ENCODE measurements around the gene TENM4.

TENM4 gene

DNA sequence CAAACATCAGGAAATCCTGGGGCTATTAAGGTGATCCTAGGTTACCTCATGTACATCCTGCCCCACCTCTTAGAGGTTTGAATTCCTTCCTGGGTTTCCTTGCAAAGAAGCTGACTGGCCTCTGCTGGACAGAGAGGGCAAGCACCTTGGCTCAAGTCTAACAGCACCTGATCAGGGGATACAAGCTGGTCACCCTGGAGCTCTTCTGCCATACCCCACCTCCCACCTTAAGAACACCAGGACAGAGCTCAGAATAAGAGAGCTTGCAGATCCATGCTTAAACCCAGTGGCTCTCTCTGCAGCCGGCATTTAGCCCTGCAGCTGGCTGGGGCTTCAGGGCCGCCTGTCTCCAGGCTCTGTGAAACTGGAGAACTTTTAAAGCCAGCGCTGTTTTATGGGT, 479.6 kb downstream of the TENM4 start:
- DNase-seq = peak in 1 of 14 donors; percentile 5

DNA sequence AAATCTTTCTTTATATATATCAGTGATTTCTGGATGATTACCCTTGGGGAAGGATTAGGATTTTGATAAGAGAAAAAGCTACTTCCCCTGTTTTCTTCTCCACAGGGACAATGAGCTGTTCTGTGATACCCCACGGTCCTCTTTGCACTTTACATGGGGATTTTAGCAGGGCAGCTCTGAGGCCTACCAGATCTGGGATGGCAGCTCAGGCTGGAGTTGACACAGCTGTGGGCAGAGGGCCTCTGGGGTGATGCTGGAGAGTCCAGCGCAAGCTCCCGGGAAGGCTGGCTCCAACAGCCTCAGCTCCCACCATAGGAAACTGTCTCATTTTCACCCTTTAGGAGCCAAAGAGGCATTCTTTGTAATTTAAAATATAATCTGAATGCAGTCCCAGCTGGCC, 482.4 kb downstream of the TENM4 start:
- no peak for DNase-seq

DNA sequence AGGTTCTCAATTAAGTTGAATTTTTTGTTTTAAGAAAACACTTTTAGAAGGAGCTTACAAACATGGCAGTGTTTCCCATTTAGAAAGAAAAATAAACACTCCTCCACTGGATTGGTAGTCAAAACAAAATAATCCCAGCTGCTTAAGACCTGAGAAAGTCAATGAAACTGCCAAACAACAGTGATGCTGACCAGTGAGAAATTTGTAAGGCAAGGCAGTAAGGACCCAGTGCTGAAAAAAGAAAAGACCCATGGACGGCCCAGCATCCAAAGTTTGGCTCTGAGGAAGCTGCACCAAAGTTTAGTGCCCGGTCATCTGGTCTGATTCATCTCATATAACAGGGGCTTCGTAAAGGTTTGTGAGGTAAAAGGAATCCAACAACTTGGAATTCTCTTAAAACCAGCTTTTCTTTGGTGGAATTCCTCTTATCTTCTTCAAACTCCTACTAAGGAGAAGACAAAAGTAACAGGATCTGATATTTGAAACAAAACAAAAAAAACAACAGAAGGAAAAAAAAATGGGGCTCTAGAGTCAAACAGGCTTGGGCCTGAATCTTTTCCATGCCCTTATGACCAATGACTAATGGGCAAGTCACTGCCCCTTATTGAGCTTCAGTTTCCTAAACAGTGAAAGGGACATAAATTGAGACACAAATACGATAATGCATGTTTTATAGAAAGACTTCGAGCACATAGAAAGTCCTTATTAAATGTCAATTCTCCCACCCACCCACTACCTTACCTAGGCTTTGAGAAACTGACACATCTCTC, 483.2 kb downstream of the TENM4 start:
- DNase-seq = no peak

DNA sequence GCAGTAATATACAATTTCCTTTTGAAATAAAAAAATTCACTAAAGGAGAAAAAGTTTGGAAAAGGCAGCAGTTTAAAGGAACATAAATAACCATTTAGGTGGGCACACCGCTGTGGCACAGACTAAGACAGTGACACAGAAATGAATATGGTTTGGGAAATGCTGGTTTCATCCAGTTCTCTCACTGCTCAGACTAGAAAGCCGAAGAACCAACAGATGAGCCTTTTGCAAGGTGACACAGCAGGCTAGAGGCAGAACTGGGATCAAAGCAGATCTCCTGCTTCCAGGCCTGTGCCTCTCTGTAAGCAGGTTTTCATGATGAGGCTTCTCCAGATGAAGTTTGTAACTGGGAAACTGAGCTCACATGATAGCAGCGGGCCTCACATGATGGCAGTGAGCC, 486.1 kb downstream of the TENM4 start:
- no peak for DNase-seq

DNA sequence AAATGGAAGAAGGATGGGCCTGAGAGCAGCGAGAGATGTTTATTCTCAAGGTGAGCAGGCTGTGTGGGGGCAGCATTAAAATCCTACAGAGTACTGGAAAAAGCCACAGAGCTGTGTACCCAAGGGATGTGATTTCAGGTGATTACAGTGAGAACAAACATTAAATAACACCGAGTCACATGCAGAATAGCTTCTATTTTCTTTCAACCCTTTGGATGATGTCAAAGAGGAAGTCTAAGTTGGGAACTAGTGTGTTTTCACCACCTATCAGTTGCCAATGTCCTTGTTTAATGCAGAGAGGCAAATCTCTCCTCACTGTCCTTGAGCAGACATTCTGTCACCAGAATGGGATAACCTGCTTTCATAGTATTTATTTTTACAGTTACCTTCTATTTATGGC, 486.6 kb downstream of the TENM4 start:
- no peak for DNase-seq

DNA sequence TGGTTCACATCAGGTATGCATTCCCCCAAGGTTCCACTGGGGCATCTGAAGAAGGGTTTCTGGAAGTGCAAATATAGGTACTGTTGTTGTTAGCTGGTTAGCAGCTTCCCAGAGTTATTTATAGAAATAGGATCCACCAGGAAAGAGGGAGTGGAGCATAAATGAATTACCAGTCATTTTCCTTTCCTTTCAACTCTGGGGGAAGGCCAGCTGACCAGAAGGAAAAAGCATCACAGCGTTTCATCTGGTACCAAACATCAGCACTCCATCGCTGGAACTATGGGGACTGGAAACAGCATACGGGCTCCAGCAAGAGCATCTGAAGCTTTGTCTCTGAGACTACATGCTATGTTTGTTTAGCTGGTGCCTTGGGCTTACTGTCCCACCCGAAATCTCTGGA, 487.9 kb downstream of the TENM4 start:
- DNase-seq = no peak

DNA sequence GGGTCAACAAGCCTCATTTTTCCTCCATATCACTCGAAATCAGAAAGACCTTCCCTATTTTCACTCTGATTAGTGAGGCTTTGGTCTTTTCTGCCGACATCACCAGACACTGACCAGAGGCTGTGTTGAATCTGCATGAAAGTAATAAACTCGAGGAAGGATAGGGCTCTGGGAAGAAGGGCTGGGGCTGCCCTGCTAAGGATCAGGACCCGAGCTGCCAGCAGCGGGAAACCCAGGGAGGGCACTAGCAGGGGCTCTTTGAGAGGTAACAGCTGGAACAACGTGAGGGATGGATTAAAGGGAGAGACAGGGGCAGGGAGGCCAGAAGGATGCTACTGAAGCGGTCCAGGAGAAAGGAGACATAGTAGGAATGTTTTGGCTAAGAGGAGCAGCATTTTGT, 488.7 kb downstream of the TENM4 start:
- no peak for DNase-seq

DNA sequence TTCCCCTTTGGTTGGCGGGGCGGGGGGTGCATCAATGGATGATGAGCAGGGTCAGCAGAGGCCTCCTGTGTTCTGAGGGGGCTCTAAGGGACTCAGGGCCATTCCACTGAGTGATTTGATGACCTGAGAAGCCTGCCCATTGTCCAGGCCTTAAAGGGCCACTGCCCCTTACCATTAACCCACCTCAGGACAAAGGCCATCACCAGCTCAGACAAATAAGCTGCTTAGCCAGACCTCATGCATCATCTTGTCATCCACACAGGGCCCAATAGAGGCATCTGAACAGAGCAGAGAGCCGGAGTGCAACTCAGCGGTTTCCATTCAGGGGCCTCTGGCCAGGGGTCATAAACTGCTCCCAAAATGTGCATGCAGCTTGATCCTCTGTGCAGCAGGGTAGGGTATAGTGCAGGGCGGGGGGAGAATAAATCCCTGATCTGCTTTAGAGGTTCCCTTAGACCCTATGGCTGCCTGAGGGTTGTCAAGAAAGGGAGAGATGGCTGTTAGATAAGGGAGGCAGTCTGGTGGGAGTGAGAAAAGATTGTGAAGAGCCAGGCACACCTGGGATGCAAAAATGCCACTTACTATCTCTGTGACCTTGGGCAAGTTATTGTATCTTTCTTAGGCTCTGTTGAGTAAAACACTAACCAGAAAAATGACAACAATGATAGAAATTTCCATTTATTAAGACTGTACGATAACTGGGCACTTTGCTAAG, 490.7 kb downstream of the TENM4 start:
- no peak for DNase-seq

DNA sequence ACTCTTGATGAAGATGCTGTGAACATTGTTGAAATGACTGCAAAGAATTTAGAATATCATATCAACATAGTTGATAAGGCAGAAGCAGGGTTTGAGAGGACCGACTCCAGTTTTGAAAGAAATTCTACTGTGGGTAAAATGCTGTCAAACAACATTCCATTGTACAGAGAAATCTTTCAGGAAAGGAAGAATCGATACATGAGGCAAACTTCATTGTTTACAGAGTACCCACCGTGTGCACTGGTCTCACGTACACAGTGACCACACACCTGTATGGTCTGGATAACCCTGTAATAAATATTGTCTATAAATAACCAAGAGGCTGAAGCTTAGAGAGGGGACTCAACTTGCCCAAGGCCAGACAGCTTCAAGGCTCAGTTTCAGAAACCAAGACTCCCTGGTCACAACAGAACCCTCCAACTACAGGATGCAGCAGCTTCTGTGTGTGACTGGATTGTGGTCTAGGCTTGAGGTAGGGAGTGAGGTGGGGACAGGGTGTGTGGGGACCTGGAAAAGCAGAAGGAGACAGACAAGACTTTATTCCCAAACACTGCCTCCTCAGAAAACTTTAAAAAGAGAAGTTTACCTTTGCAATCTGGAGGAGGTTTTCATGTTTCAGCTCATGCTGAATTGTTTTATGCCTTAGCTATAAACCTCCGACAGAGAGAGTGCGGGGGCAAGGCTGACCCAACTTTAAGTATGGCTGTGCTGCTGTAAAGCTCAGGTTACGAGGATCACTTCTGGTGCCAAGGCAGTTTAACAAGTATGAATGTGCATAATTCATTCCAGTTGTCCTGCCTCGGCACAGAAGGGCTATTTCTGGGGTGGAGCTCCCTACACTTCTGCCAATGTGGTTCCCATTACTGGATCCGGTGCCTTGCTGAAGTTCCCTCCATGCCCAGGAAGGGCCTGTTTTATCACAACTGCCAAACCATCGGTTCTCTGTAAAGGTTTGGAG, 493.6 kb downstream of the TENM4 start:
- DNase-seq = no peak

DNA sequence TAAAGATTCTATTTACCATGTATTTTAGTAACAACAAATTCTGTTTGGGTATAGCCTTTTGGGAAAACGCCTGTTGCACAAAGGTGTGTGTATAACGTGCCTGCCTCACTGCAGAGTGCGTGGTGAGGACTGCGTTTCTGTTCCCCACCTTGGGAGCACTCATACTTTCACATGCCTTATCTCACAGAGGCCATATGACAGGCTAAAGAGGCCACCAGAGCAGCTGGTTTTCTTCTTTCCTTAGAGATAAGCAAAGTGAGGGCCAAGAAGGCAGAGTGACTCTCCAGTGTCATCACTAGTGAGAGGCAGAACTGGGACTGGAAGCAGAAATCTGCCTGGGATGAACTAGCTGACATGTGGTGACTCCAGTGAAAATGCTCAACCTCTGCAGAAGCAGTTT, 497.0 kb downstream of the TENM4 start:
- no peak for DNase-seq

DNA sequence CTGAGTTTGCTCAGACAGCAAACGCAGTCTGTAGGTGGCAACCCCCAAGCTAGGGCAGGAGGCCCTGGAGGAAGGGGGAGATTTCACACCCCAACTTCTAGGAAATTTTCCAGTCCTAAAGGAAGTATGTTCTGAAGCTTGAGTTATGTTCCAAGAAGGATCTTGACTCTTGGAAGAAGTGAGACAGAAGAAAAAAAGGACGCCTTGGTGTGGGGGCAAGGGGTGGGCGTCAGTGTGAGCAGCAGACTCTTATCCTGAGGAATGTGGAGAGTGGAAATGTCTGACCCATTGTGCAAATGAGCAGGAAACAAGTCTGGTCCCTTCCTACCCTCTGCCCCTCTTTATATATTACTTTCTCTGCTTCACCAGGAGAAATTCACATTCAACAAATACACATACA, 497.7 kb downstream of the TENM4 start:
- DNase-seq = no peak

DNA sequence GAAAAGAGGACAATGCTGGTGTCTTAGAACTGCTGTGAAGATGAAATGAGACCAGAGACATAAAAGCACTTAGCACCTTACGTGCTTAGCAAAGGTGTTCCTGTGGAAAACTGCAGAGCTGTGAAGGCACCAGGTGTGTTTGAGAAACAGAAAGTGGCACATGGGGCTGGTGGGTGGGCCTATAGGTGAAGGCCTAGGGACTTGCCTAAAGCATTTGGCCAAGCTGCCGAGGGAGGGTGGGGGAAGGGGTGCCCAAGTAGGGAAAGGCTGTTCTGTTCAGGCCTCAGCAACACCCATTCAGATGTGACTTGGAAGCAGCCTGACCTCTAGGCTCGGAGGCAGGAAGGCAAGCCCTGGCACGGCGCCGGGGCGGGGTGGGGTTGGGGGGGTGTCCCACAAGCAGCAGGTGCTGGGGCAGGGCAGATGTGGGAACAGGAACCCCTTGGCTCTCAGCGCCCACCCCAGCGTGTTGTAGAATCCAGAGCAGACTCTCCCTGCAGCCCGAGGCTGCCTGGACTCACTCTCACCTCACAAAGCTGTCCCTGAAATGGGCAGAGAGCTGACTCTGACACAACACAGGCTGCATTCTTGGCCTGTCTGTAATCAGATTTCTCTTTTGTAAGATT, 499.5 kb downstream of the TENM4 start:
- DNase-seq = no peak

DNA sequence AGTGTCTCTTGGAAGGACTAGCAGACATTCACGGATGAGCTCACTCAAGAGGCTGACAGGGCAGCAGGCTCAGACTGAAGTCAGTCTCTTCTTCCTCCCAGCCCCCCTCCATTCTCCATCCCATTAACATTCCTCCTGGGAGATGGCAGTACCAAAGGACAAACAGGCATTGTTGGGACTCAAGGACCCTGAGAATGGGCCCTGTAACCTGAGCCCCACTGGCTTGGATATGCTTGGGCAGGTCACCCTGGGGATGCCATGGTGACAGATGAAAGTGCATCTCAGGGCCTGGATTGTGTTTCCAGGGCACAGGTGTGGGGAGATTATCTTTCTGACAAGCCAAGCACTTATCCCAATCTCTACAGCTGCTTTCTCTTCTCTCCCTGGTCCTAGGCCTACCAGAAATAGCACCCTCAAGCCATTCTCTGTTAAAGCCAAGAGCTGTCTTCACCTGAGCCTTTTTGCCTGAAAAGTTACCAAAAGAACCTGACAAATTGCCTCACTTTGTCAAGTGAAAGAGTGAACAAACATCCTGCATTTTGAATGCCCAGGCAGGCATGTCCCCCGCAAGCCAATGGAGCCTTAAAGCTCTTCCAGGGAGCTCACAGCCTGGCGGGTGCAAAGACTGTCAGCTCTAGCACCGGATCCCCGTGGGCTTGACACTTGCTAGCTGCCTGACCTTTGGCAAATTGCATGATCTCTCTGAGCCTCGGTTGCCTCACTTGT, 500.2 kb downstream of the TENM4 start:
- DNase-seq = no peak

DNA sequence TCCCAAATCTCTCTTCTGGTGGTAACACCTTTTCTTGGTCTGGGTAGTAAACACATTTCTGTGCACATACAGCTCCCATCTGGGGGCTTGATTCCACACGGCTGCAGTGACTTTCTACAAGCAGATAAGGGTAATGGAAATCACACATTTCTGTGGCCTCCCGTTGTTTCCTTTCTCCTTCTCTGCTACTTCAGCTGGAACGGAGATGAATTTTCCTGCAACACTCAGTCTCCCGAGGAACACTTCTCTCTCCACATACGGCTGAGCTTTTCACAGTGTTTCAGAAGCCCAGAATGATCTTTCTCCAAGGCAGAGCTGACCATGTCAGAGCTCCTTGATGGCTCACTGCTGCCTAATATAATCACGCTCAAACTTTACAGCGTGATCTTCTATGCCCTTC, 501.9 kb downstream of the TENM4 start:
- DNase-seq = no peak

DNA sequence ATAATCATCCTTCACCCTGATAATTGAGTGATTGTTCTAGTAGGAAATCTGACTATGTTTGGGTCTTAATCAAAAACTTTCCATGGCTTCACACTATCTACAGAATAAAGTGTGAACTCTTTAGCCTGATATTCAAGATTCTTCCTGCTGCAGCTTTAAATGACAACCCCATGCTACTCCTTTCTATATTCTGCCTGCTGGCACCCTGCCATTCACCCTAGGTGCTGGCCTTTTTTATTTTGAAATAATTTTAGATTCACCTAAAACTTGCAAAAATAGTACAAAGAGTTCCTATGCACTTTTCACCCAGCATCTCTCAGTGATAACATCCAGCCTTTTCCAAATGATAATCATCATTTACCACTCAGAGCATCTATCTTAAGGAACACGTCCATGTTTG, 502.8 kb downstream of the TENM4 start:
- no peak for DNase-seq

DNA sequence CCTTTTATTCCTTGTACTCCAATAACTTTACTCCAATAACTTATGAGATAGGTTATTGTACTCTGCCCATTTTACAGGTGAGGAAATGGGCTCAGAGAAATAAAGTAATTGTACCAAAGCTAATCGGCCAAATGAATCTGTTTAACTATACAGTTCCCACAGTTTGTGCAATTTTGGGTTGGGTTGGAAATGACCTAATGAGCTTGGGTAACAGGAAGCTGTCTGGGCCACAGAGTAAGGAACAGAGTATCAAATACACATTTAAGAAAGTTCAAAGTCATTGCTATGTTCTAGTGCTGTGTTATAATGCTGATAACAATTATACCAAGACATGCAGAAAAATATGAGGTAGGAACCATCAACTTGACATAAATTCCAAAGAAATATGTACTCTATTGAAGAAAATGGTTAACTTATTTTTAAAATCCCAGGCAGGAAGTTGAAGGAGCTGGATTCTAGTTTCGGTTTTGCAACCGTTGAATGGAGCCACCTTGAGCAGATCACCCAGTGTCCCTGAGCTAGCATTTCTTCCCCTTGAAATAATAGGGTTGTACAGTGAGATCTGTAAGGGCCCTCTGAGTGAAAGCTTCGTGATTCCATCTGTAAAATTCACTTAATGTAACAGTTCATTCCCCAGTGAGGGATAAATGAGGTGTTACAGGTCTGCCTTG, 505.3 kb downstream of the TENM4 start:
- DNase-seq = no peak

DNA sequence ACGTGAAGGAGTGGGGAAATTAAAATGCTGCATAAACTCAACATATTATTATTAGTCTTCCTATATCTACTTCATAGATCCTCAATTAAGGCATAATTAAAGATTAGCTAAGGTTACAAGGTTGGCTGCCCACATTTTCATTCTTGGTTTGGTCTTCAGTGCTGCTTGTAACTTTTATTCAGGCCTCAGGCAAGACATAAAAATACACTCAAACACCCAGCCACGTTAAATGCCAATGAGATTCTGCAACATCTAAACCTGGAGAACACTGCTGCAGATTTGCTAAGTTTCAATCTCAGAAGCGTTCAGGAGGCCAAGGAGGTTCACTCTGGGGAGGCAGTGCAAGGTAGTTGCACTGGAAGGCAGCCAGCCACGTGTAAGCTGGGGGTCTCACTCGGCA, 507.5 kb downstream of the TENM4 start:
- no peak for DNase-seq

DNA sequence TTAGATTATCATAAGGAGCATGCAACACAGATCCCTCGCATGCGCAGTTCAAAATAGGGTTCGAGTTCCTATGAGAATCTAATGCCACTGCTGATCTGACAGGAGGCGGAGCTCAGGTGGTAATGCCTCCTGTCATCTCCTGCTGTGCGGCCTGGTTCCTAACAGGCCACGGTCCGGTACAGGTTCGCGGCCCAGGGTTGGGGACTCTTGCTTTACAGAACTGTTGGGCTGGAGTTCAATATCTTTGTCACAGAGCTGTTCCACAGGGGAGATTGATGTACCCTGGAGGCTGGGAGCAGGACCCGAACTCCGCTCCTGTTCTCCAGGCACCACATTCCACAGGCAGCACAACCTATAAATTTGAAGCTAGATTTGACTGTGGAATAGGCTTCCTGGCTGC, 508.1 kb downstream of the TENM4 start:
- DNase-seq = no peak

DNA sequence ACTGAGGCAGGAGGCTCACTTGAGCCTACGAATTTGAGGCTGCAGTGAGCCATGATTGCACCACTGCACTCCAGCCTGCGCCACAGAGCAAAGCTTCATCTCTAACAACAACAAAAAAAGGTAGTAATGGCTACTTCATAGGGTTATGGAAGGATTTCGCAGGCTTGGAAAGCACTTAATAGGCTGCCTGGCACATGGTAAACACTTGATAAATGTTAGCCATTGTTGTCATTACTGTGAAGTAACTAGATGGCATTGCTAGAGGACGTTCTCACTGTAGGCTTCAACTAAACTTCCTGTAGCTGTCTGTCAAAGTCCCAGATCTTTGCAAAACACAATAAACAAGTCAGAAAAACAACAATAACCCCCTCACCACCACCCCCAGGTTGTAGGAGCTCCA, 508.9 kb downstream of the TENM4 start:
- no peak for DNase-seq

DNA sequence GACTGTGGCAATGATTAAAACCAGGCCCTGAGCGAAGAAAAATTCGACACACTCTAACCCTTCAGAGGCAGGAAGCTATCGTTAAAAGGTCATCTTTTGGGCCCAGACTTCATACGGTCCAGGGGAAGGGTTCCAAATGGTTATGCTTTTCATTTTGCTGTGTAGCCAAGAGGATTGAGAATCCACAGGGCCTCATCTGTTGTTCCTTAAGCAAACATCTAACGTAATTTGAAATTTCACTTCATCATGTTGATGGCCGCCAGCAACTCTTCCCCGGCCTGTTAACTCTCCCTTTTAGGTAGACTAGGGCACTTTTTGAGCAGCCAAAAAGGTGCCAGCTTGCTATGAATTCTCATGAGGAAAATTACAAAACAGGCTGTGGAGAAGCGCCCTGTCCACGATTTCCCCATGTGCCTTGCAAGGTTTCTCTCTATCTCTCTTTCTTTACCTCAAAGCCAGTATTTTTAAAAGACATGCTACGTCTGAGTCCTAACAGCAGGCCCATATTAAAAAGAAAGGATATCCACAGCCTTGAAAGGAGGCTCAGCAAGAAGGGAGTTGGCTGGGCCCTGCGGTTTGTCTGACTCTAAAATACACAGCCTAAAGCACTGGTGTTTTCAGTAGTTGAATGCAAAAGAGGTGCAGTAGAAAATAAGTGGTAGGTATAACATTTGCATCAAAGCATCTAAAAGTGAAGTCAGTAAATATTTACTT, 509.9 kb downstream of the TENM4 start:
- no peak for DNase-seq

DNA sequence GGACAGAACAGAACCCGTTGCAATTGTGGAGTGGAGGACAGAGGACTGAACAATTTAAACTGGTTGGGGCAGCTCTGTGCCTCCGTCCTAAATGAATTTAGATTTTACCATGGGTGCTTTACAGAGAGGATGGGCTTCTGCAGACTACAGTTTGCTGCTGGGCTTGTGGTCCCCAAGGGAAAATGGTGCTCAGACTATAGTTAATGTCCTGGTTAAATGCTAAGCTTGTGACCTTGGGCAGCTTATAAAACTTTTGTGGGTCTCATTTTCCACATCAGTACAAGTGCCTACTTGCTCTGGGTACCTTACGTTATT, 511.0 kb downstream of the TENM4 start:
- DNase-seq = no peak
